Bronchial epithelial cell (primary cell): ENCODE data around the gene SPATS2L. TPM values are rescaled to one million over a fixed set of nuclear protein-coding genes. Genes with fewer than 3 reads are reported as not detected.

Experiments used
- DNase-seq: peaks from one replicate; pipeline ENCODE4 v3.0.0-alpha.2; 2010; ENCODE audit warnings: low read depth
- FAIRE-seq: peaks from 2 replicates; lab custom pipeline; 2011; peaks lifted over from hg19 to GRCh38; lab: Jason Lieb, UNC
- H3K27me3 ChIP-seq: 2 replicates; pipeline ENCODE4 v1.5.1; 2011; ENCODE audit warnings: low read length; ENCODE audit not compliant: control insufficient read depth, insufficient read depth
- H3K36me3 ChIP-seq: 2 replicates; pipeline ENCODE4 v1.5.1; 2011; ENCODE audit warnings: low read length; ENCODE audit not compliant: control insufficient read depth, insufficient read depth
- H3K4me3 ChIP-seq: 2 replicates; pipeline ENCODE4 v1.5.1; 2011; ENCODE audit warnings: mild to moderate bottlenecking, low read depth, low read length, control low read depth
- total RNA-seq: library from RNA; depleted of rRNA; stranded (reverse); fragments of >200 nt; gene quantifications from 2 replicates; pipeline ENCODE4 v1.2.1, GENCODE V29; 2014
- TF ChIP-seq, protein P1 (sequence below): IDR thresholded peaks from 2 replicates; pipeline ENCODE4 v1.5.1; 2011; ENCODE audit warnings: mild to moderate bottlenecking, moderate library complexity, low read length, control low read depth, inconsistent platforms; ENCODE audit not compliant: insufficient read depth, severe bottlenecking

SPATS2L gene
- total RNA-seq, 1 donor from 2014 or later: 37.6 TPM

DNA sequence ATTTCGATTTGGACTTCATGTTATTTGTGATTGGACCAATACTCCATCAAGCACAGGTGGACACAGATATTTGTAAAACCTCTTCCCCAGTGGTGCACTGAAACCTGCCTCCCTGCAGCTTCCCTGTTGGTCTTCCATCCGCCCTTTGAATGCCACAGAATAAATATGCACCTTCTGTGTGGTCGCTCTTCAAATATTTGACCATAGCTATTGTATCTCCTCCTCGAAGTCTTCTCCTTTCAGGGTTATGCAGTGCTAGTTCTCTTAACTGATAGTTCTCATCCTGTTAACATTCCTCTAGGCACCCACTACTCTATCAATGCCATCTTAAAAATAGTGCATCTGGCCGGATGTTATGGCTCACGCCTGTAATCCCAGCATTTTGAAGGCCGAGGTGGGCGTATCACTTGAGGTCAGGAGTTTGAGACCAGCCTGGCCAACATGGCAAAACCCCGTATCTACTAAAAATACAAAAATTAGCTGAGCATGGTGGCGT, 12.5 kb downstream of the SPATS2L start:
- DNase-seq (no peak), FAIRE-seq (no peak)
- TF ChIP-seq, protein P1, sequence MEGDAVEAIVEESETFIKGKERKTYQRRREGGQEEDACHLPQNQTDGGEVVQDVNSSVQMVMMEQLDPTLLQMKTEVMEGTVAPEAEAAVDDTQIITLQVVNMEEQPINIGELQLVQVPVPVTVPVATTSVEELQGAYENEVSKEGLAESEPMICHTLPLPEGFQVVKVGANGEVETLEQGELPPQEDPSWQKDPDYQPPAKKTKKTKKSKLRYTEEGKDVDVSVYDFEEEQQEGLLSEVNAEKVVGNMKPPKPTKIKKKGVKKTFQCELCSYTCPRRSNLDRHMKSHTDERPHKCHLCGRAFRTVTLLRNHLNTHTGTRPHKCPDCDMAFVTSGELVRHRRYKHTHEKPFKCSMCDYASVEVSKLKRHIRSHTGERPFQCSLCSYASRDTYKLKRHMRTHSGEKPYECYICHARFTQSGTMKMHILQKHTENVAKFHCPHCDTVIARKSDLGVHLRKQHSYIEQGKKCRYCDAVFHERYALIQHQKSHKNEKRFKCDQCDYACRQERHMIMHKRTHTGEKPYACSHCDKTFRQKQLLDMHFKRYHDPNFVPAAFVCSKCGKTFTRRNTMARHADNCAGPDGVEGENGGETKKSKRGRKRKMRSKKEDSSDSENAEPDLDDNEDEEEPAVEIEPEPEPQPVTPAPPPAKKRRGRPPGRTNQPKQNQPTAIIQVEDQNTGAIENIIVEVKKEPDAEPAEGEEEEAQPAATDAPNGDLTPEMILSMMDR: no peak
- Histone ChIP-seq H3K36me3 (no peaks in the 10 kb centered on the region), H3K4me3 (no peak overlapping the region), H3K27me3 (no peaks in the 10 kb centered on the region)

DNA sequence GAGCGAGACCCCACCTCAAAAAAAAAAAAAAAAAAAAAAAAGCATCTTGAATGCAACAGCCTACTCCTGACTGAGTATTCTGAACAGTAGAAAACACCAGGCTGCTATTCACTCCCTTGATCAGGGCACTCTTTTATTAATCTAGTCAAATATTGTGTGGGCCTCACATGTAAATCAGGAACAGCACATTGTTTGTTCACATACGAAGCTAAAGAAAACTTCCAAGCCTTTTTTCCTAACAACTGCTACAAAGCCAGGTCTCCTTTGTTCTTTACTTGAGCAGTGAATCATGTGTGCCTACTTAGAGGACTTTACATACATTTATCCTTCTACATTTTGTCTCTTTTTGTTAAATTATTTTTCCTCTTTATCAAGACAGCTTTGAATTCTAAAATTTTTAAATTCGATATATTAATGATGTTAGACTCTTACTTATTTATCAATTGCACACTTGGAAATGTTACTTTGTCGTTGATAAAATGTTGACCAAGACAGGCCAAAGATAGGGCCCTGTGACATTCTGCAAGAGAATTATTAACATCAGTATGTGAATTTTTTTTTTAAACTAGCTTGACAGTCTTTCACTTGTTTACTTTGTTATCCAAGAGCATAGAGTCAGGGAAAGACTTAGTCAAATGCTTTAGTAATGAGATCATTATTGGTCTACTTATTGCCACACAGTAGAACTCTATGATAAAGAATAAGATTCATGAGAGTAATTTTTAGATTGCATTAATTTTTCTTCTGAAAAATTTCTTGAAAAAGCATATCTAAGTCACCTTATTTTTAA, 13.2 kb downstream of the SPATS2L start:
- no peak for FAIRE-seq
- Histone ChIP-seq H3K36me3 (no peaks in the 10 kb centered on the region), H3K27me3 (no peaks in the 10 kb centered on the region), H3K4me3 (no peak overlapping the region)
- peak; percentile 90 for DNase-seq
- TF ChIP-seq, protein P1: no peak

DNA sequence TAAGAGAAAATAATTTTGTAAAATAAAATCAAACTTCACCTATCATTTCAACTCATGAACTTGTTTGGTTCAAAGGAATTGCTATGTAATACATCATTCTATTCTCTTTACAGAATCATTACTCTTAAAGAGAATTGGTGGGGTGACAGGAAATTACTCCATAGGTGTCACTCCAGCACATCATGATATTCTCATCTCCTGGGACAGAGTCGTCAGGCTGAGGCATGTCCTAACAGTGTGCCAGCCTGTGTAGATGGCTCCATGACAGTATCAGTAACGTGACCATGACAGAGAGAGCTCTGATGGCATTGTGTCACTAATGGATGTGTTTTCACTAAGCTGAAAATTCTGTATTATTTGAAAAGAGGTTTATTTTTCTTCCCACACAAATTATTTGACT, 13.9 kb downstream of the SPATS2L start:
- FAIRE-seq (no peak), DNase-seq (peak; percentile 76)
- TF ChIP-seq, protein P1: no peak
- Histone ChIP-seq H3K4me3 (no peak overlapping the region), H3K36me3 (no peaks in the 10 kb centered on the region), H3K27me3 (no peaks in the 10 kb centered on the region)

DNA sequence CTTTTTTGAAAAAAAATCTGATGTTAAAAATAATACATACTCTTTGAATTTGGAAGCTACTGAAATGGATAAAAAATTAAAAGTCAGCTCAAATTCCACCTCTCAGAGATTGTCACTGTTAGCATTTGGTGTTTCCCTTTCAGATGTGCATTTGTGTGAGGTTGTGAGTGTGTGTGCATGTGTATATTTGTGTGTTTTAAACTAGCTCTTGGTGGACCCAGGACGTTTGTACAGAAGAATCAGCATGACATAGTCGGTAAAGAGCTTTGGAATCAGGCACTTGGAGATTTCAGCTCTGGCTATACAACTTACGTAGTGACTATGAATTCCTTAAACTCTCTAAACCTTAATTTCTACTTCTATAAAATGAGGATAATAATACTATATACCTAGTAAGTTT, 14.5 kb downstream of the SPATS2L start:
- FAIRE-seq: no peak
- TF ChIP-seq, protein P1: no peak

DNA sequence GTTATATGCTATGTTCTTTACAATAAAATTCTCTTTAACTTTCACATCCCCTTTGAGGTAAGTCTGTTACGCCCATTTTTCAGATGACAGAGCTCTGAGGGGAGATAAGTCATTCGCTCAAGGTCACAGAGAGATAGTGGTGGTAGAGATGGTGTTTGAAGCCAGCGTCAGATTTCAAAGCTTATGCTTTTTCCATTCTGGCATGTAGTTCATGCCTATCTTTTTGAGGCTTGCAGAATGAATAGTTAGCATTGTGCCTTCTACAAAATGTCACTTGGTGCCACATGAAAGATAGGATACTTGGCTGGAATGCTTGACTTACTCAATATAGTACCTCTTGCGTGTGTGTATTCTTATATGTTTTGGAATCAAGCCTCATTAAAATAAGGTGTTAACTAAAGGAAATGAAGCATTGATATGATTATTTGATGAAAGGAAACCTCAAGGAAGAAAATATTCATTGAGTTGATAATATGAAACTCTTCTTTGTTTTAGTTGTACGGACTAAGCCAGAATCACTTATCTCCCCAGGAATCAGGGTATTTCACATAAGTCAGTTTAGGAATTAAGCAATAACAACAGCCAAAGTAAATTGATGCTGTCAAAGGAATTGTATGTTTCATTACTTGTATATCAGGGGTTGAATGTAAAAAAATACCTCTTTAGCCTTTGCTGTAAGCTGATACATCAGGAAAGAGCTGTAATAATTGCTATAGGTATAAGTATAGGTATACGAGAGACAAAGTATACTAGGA, 15.5 kb downstream of the SPATS2L start:
- TF ChIP-seq, protein P1: no peak
- DNase-seq (no peak), FAIRE-seq (no peak)

More for the DNA sequence above, 14.5 kb downstream of the SPATS2L start:
- Histone ChIP-seq H3K4me3 (no peak overlapping the region), H3K36me3 (no peaks in the 10 kb centered on the region), H3K27me3 (no peaks in the 10 kb centered on the region)
- no peak for DNase-seq

More for the DNA sequence above, 15.5 kb downstream of the SPATS2L start:
- Histone ChIP-seq H3K4me3 (no peak overlapping the region), H3K27me3 (no peaks in the 10 kb centered on the region), H3K36me3 (no peaks in the 10 kb centered on the region)
